OCI-LY7 (cell line): ENCODE results near the gene SPATA17. TPM values are rescaled to one million over a fixed set of nuclear protein-coding genes. Genes with fewer than 3 reads are reported as not detected.

ENCODE experiments used
- BruUV-seq: library from RNA; stranded (reverse); fragments of 400-500 nt; replicated peaks from 2 replicates; lab custom pipeline; 2021; lab: Mats Ljungman, UMichigan
- CTCF ChIA-PET: fragments of 300-600 bp; sonication (Branson Sonifier 250); formaldehyde crosslinking; loops from one replicate; lab custom pipeline; 2022; ENCODE audit warnings: antibody characterized with exemption; ENCODE audit not compliant: unreplicated experiment; lab: Charles Lee
- POLR2A ChIA-PET: fragments of 300-600 bp; sonication (Branson Sonifier 250); formaldehyde crosslinking; loops from one replicate; lab custom pipeline; 2022; ENCODE audit warnings: antibody characterized with exemption; lab: Charles Lee
- DNase-seq: peaks from one replicate; pipeline ENCODE4 v3.0.0-alpha.2; 2015; ENCODE audit warnings: low spot score
- H2AFZ ChIP-seq: fragments of 200-600 bp; sonication (generic), shearing (Covaris generic); 2 replicates; pipeline ENCODE4 v1.6.1; 2014; ENCODE audit warnings: mild to moderate bottlenecking, antibody characterized with exemption, low read length, moderate library complexity
- H3K27ac ChIP-seq: fragments of 200-600 bp; sonication (generic); 2 replicates; pipeline ENCODE4 v1.5.1; 2014; ENCODE audit warnings: mixed run types, low read depth, mild to moderate bottlenecking, moderate library complexity, low read length, inconsistent platforms; ENCODE audit not compliant: poor library complexity, severe bottlenecking
- H3K36me3 ChIP-seq: fragments of 200-600 bp; sonication (generic); 2 replicates; pipeline ENCODE4 v1.6.1; 2014; ENCODE audit warnings: mild to moderate bottlenecking, antibody characterized with exemption, low read length, moderate library complexity, mixed read lengths; ENCODE audit not compliant: insufficient read depth
- H3K4me1 ChIP-seq: fragments of 200-600 bp; sonication (generic); 2 replicates; pipeline ENCODE4 v1.5.1; 2014; ENCODE audit warnings: mild to moderate bottlenecking, low read length; ENCODE audit not compliant: insufficient read depth, poor library complexity, severe bottlenecking
- H3K4me2 ChIP-seq: fragments of 200-600 bp; sonication (generic); 2 replicates; pipeline ENCODE4 v1.6.1; 2014; ENCODE audit warnings: mild to moderate bottlenecking, low read length
- H3K4me3 ChIP-seq: fragments of 200-600 bp; sonication (generic); 2 replicates; pipeline ENCODE4 v1.5.1; 2014; ENCODE audit warnings: mild to moderate bottlenecking, low read depth, low read length; ENCODE audit not compliant: poor library complexity, severe bottlenecking
- H3K79me2 ChIP-seq: fragments of 200-600 bp; sonication (generic); 2 replicates; pipeline ENCODE4 v1.6.1; 2016; ENCODE audit warnings: low read depth, mild to moderate bottlenecking, low read length, moderate library complexity, mixed read lengths; ENCODE audit not compliant: insufficient read depth
- H3K9me2 ChIP-seq: fragments of 200-600 bp; sonication (generic); 2 replicates; pipeline ENCODE4 v1.6.1; 2016; ENCODE audit warnings: mild to moderate bottlenecking, low read length, mixed read lengths; ENCODE audit not compliant: insufficient read depth
- H3K9me3 ChIP-seq: fragments of 200-600 bp; sonication (generic); 2 replicates; pipeline ENCODE4 v1.6.1; 2014; ENCODE audit warnings: mild to moderate bottlenecking, mixed run types, low read length, mixed read lengths
- H4K20me1 ChIP-seq: fragments of 200-600 bp; sonication (generic); 2 replicates; pipeline ENCODE4 v1.6.1; 2014; ENCODE audit warnings: mild to moderate bottlenecking, antibody characterized with exemption, low read length, moderate library complexity, mixed read lengths; ENCODE audit not compliant: insufficient read depth
- EZH2phosphoT487 ChIP-seq: fragments of 200-600 bp; sonication (generic); IDR thresholded peaks from 2 replicates; pipeline ENCODE4 v1.6.1; 2018; ENCODE audit warnings: low read depth, borderline replicate concordance, mild to moderate bottlenecking, mixed run types, antibody characterized with exemption, low read length, moderate library complexity, mixed read lengths
- intact Hi-C: fragments of 100-400 bp; cut with micrococcal nuclease; formaldehyde crosslinking; loops from one replicate; pipeline ENCODE4 v1.10.0; 2022; ENCODE audit not compliant: unreplicated experiment
- small RNA-seq: library from RNA; depleted of rRNA; stranded (forward); fragments of <200 nt; gene quantifications from one replicate; pipeline ENCODE3, GENCODE V24; 2014
- total RNA-seq, 2 experiments: library from RNA; depleted of rRNA in 1 of 2; stranded (reverse); fragments of >200 nt in 1 of 2; shearing (Covaris generic) in 1 of 2; gene quantifications; 2 replicates each; pipeline ENCODE4 v1.2.3, GENCODE V29; 2014 to 2022
- TF ChIP-seq, protein P1 (sequence below): fragments of 200-600 bp; sonication (generic); conservative IDR thresholded peaks from 2 replicates; pipeline ENCODE4 v1.5.1; 2014; ENCODE audit warnings: mild to moderate bottlenecking, antibody characterized with exemption, low read length, moderate library complexity, mixed read lengths

The SPATA17 gene
- total RNA-seq, 2 experiments from 2014 or later = not detected

DNA sequence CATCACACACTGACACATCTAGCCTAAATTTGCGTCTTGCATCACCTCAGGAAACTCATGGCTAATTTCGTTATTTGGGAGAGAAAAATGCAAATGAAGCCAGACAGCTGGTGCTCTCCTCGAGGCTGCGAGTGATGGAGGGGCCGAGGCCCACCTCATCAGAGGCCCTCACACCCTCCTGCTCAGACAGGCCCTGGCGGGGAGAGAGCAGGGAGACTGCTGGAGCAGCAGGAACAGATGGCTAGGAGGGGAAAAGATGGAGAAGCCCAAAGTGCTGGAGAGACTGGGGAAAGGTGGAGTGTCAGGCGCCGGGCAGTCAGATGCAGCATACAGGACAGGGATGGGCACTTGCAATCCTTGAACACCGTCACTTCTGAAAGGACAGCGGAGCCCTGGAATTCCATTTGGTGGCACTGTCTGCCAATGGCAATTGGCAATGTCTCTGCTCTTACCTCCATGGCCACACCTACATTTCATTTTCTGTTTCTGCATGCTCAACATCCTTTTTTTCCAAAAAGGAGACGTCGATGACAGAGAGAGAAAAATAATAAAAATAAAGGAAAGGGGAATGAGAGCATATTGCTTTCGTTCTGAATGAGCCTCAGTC is 286.2 kb downstream of the SPATA17 start:
- Histone ChIP-seq H3K4me2 (no peak overlapping the region), H3K27ac (no peak overlapping the region), H2AFZ (no peak overlapping the region), H3K9me3 (no peaks in the 10 kb centered on the region), H4K20me1 (no peaks in the 10 kb centered on the region), H3K79me2 (no peaks in the 10 kb centered on the region), H3K9me2 (no peaks in the 10 kb centered on the region), H3K4me3 (no peak overlapping the region), H3K4me1 (no peaks in the 10 kb centered on the region), H3K36me3 (no peaks in the 10 kb centered on the region)
- ChIA-PET POLR2A (no interaction called here), CTCF (no interaction called here)
- TF ChIP-seq, protein P1, sequence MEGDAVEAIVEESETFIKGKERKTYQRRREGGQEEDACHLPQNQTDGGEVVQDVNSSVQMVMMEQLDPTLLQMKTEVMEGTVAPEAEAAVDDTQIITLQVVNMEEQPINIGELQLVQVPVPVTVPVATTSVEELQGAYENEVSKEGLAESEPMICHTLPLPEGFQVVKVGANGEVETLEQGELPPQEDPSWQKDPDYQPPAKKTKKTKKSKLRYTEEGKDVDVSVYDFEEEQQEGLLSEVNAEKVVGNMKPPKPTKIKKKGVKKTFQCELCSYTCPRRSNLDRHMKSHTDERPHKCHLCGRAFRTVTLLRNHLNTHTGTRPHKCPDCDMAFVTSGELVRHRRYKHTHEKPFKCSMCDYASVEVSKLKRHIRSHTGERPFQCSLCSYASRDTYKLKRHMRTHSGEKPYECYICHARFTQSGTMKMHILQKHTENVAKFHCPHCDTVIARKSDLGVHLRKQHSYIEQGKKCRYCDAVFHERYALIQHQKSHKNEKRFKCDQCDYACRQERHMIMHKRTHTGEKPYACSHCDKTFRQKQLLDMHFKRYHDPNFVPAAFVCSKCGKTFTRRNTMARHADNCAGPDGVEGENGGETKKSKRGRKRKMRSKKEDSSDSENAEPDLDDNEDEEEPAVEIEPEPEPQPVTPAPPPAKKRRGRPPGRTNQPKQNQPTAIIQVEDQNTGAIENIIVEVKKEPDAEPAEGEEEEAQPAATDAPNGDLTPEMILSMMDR = no peak
- no peak for TF ChIP-seq EZH2phosphoT487
- intact Hi-C loops = no loop called here
- no peak for DNase-seq
- BruUV-seq = no TSS peak

DNA sequence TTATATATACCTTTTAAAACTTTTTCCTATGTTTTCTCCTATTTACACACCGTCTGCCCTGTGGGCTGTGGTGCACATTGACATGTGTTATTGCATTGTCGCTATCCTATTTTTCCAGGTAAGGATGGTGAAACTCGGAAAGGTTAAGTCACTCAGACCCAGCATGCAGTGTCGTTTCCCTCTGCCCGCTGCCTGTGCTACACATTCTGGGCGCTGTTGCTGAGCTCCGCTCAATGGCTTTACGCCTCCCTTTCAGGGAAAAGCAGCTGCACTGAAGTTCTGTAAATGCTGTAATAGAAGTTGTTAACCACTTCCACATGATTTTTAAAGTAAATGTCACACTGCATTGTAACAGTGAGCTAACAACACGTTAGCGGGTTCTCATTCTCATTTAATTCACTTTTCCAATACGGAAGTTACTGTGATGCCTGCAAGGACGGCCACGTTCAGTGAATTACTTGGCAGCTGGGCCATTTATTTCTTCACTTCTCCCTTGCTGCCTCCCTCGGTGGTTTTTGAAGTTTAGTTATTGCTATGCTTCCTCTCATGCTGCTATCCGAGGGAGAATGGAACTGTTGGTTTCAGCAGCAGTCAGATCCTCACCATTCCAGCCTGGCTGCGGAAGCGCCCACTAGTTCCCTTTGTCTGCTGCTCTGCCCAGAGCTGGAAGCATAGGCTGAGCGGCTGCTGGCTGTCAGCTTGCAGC is 288.7 kb downstream of the SPATA17 start:
- H3K36me3 ChIP-seq = no peaks in the 10 kb centered on the region
- CTCF ChIA-PET = no interaction called here
- no TSS peak for BruUV-seq
- no peaks in the 10 kb centered on the region for H3K4me1 ChIP-seq
- POLR2A ChIA-PET = interaction anchor here (1.3 kb wide), 1 partner anchor 12 kb away, joined by 3 read pairs; no protein-coding TSS in a partner anchor
- intact Hi-C loops = no loop called here
- no peak overlapping the region for H3K4me3 ChIP-seq
- no peak overlapping the region for H3K4me2 ChIP-seq
- no peaks in the 10 kb centered on the region for H3K9me2 ChIP-seq
- TF ChIP-seq, protein P1 = no peak
- no peak for TF ChIP-seq EZH2phosphoT487
- H3K9me3 ChIP-seq = no peaks in the 10 kb centered on the region
- no peaks in the 10 kb centered on the region for H3K79me2 ChIP-seq
- H2AFZ ChIP-seq = no peak overlapping the region
- no peaks in the 10 kb centered on the region for H4K20me1 ChIP-seq
- no peak overlapping the region for H3K27ac ChIP-seq
- DNase-seq = no peak

Small RNAs within 50 kb of the gene (small RNA-seq; reads per million reads assigned to genes)
- gene UBBP2 = not detected

Other genes with a start within 250 kb of the SPATA17 start
- gene GPATCH2, start 254 bp upstream of the SPATA17 start, total RNA-seq (2014; rRNA removed; shearing (Covaris generic)) = 8.8 and 10.2 TPM in 2 replicates
- 11.1 and 12.7 TPM in 2 replicates for gene GPATCH2, start 254 bp upstream of the SPATA17 start, total RNA-seq (2022)